NCI-H128 (cell line): ENCODE results near the gene AVPI1.
"Not testable (repeated sequence)": the region's sequence is repeated elsewhere in the genome, so short reads cannot be mapped to it uniquely, and the experiment has no call there.

Source experiments
- DNase-seq: peaks from one replicate; lab custom pipeline; 2025; ENCODE audit not compliant: unreplicated experiment; lab: John Stamatoyannopoulos, UW

Gene AVPI1

DNA sequence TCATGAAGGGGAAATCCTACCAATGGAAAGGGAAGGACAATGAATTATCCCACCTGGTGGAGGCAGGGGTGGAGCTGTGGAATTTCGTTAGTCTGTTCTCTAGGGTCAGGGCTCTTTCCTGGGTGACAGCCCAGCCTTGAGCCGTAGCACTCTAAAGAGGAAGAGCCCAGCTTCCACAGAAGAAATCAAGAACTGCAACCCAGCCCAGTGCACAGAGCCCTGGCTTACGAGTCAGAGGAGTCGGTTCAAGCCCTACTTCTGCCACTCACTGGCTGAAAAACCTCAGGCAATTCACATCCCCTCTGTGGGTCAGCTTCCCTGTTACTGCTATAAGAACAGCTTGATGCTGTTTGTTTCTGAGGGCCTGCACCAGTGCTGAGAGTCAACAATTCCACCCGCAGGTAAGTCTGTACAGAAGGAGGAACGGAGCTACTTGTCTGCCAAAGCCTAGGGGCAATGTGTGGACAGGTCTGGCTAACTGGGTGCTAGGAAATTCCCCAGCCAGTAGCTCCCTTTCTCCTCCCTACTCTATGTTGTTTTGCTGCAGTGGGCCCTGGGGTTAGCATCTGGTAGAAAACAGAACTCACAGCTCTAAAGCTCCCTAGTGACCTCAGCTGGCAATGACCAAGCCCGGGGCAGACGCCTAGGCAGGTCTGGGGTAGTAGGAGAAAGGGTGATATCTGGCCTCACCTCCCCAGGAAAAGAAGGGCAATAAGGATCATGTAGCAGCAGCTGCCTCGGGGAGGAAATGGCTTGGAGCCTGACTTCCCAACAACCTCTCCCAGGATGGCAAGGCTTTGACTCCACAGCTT is 3.3 kb downstream of the AVPI1 start:
- DNase-seq: no peak

DNA sequence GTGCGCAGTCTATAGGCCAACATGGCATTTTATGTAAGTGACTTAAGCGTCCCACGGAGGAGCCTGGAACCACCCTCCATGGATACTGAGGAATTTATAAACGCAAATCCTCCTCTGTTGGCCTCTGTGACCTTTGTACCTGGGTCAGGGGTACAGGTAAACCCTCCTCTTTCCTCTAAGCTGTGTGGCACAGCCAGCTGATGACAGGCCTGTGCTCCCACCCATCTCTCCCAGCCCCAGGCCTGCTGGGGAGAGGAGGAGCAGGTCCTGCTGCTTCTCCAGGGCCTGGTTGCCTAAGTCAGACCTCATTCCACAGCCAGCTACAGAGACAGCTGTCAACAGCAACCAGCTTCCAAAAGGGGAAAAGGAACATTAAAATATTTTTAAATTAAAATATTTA is 5.0 kb downstream of the AVPI1 start:
- DNase-seq: no peak

DNA sequence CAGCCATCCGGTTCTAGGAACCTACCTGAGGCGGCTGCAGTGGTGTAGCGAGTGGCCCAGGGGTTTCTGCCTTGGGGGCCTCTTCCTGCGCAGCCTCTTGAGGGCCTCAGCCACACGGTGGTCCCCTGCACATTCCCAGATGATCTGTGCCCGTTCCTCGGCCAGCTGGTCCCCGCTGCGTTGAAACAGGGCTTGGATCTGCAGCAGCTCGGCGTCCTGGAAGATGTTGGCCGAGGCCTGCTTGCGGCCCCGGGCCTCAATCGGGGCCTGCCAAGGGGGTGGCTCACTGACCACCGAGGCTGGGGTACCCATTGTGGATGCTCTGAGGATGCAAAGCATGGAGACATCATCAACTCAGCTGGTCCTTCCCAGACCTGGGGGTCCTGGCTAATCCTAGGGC is 7.4 kb downstream of the AVPI1 start:
- no peak for DNase-seq

DNA sequence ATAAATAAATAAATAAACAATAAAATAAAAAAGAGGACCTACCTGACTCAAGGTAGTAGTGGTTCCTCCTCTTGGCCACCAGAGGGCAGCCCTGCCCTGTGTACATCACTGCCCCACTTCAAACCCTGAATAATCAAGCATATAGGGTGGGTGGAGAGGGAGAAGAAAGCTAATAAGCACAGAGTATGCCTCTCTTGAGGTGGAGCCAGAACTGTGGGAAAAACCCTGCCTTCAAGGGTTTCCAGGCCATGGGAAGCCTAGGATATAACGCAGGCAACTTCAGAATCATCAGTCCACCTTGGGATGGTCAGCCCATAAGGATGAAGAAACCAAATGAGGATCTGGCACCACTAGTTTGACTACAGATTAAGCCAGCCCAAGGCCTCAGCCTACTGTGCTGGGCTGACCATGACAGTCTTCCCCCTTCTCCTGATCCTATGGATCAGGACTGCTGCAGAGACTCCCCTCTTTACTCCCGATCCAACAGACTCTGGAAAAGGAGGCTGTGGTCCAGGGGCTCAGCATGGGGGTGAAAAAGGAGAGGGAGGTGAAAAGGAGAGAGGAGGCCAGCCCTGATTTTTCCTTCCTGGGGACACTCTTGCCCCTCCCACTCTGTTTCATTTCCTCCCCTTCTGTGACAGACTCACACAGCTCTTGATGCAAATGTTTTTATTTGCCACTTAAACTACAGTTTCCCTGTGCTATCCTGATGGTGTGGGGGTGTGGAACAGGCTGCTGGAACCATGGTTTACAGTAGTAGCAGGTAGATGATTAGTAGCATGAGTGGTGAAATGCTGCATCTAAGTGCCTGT is 10.1 kb downstream of the AVPI1 start:
- peak; percentile 8 for DNase-seq

DNA sequence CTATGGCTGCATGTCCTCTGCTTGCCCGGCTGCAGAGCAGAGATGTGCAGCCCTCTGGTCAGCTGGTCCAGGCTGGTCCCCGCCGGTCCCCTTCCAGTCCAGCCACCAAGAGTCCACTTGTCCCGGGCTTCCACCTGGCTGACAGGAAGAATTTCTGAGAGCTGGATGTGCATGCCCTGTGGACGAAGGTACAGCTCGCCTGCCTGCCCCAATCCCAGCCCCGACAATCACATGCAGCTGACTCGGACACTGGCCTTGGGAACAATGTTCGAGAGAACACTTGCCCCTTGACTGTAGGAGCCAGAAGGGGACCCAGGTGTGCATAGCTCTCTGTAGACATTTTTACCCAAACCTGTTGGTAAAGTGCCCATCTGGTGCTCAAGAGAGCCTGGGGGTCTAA is 11.8 kb downstream of the AVPI1 start:
- no peak for DNase-seq

DNA sequence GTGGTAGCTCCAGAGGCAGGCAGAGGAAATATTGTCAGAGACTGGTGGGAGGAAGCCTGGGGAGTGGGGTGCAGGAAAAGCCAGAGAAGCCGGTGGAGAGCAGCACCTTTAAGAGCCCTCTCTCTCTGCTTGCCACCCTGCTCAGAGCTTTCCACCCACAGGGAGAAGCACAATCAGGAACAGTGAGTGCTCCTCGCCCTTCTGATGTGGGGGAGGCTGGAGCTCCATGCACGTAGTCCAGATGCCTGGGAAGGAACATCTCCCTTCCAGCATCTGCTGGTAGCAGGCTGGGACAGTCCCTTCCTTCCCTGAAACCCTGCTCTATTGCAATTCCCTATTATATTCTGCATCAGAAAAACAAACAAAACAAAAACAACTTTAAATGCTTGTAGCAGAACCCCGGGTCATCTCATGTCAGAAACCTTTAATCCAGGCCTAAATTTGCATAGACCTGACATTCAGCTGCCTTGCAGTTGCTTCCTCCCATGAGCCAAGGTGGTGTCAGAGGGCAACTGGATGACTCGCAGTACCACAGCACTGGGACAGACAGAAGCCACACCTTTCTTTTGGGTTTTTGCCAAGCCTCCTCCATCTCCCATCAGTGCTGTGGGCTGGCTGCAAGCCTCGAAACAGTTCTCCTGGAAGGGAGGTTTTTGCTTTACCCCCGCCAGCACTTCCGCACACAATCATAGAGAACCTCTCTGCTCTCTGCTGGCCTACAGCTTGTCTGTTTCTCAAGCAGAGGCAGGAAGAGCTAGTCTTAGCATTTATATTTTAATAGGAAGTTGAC is 13.1 kb downstream of the AVPI1 start:
- no peak for DNase-seq

DNA sequence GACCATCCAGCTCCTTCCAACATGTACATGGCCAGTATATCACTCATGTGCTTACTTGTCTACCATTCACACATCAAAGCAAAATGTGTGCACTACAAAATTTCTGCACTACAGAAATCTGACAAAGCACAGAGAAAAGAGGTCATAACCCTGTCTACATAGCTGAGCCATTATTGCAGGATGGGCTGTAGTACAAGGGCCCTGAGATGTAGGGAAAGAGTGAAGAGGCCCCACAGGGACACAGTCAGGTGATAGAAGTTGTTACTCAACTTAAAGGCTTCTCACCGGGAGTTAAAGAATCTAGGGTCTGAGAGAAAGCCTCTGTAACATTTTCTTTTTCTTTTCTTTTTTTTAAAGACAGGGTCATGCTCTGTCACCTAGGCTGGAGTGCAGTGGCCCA is 17.5 kb downstream of the AVPI1 start:
- DNase-seq: no peak

DNA sequence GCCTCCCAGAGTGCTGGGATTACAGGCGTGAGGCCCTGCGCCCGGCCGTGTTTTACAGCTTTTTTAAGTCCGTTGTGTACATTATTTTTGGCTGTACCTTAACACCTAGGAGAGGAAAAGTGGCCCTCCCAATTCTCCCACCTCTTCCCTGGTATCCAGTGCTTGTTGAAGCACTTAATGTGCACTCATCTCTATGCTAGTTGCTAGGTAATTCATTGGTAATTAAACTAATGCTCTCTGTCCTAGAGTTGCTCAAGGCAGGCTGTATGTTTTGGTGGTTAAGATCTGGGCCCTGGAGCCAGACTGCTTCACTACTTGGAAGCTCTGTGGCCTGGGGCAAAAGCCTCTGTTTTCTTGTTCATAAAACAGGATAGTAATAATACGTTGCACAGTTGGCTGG is 19.6 kb downstream of the AVPI1 start:
- DNase-seq: no peak

DNA sequence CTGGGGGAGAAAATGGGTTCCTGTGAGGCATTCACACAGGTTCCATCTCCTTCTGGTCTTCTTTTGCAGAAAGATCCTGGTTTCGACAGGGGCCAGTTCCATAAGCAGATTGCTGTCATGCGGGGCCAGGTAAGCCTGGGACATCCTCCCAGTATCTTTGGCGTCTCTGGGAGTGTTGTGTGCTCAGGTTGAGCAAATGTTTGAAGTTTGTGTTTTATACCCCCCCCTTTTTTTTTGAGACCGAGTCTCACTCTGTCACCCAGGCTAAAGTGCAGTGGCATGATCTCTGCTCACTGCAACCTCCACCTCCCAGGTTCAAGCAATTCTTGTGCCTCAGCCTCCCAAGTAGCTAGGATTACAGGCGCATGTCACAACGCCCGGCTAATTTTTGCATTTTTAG is 20.0 kb downstream of the AVPI1 start:
- DNase-seq: no peak

DNA sequence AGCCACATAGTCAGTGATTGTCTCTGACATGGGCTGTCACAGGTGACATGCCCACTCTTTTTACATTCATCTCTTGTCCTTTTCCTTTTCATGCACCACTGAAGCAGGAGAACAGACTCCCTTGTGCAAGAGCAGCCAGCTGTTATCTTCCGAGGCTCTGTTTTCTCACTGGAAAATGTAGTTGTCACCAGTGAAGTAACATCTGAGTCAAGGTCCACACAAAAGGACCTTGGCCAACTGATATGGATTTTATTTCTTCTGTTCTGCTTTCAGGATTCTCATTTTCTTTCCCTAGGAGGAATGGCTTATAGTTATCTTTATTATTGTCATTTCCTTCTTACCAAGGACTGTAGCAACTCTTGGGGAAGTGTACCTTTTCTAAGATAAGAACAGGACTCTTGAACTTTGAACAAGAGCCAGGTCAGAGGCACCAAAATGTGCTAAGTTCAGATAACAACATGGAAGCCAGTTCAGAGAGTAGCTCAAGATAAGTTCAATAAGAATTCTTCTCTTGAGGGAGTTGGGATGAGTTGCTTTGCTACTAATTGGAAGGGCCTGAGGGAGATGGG is 22.7 kb downstream of the AVPI1 start:
- DNase-seq: no peak

DNA sequence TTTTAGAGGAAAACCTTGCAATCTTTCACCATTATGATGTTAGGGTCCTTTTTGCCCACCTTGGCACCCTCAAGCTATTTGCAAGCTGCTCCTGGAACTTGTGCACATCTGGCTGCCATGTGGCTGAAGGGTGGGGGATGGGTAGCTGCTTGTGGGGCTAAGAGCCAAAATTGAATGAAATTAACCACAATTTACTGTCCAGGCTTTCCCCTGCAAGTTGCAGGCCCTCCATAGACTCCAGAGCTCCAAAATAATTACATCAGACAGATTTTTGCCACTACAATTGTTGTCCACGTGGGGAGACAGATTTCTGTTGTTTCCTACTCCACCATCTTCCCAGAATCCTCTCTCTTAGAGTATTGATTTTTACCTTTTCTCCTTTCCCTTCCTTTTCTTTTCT is 27.5 kb downstream of the AVPI1 start:
- DNase-seq: no peak

DNA sequence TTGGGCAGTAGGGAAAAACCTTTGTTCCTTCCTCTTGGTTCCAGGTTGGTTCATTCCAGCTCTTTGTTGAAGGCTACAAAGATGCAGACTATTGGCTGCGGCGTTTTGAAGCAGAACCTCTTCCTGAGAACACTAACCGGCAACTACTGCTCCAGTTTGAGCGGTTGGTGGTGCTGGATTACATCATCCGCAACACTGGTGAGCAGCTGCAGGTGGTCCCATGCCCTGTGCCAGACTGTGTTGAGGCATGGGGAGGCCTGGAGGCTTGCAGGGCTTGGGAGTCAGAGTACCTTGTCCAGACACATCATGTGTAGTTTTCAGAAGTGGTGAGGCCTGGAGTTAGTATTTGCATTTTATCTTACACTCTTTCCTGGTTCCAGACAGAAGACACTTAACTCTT is 30.3 kb downstream of the AVPI1 start:
- DNase-seq: no peak

DNA sequence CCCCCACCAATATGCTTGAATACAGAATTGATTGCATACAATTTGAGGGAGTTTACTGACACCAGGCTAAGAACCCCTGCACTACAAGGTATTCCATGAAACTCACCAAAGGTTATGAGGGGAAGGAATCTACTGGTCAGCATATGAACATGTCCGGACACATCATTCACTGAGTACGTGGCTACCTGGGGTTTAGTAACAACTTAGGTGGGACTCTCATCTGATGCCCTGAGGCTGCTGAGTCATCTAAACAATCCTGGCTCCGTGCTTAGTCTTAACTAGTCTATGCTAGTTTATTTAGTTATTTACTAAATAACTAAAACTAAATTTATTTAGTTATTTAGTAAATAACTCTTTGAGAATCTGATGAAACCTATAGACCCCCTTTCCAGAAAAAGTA is 35.3 kb downstream of the AVPI1 start:
- DNase-seq: no peak

DNA sequence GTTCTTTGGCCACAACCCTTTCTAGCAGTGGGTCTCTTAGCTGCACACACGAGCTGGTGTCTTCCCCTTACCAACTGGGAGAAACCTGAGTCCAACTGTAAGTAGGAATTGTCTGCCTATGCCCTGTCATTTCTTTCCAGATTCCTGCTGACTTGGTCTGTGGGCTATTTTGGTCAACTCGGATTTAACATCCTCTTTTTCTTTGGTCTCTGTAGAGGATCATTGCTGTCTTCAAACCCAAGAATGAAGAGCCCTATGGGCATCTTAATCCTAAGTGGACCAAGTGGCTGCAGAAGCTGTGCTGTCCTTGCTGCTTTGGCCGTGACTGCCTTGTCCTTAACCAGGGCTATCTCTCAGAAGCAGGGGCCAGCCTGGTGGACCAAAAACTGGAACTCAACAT is 36.3 kb downstream of the AVPI1 start:
- no peak for DNase-seq

DNA sequence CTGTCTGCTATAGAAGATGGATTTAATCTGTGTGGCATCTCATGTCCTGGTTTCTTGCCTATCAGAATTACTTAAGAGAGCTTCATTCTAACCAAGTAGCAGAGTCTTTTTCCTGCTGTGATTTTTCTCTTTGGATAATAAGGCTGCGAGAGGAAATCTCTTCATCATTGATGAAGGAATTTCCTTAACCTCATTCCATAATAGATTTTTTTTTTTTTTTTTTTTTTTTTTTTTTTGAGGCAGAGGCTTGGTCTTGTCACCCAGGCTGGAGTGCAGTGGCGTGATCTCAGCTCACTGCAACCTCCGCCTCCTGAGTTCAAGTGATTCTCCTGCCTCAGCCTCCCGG is 37.7 kb downstream of the AVPI1 start:
- not testable (repeated sequence) for DNase-seq

DNA sequence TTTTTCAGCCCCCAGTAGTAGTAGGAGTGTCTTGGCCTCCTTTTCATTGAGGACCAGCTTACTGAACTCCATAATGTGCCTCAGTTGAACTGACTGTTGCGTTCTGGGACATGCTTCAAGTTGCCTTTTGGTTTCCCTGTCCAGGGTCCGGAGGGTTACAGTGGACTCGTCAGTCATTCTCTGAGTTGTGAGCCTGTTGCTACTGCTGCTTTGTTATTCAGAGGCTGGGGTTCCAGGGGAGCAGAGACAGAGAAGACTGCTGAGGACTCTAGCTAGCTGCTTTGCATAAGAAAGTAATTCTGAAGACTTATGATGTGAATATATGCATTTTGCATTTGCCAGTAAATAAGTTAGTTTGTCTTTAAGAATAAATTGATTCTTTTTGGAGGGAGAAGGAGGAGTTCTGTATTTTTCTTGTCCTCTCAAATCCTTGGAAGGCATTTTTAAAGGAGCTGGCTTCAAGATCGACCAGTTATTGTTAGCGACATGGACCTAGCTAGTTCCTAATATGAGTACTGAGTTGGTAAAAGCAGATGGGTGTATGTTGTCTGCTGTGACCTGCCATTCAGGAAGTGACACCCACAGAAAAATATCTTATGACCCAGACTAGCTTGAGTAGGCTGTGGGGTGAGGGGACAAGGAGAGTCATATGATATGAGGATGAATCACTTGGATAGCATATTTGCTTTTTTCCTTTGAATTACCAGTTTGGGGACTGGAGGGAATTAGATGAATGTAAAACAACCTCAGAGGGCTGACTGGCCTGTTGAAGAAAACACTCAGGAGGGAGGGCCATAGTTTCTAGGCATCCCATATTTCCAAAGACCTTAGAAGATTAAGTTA is 38.3 kb downstream of the AVPI1 start:
- DNase-seq: no peak

DNA sequence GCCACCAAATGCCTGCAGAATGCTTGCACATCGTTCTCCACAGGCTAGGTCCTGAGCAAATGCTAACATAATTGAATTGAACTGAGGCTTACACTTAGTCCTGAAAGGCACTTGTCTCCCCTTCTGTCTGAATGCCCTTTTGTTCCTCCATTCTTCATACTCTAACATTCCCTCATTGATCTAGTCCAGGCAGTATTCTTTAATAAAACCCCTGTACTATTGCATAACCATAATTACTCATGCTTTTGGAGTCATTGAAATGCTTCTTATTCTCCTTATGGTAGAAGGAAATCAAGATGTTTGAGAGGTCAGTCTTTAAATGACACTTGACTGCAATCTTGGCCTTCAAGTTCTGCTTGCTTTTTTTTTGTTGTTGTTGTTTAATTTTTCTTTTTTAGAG is 39.5 kb downstream of the AVPI1 start:
- no peak for DNase-seq

DNA sequence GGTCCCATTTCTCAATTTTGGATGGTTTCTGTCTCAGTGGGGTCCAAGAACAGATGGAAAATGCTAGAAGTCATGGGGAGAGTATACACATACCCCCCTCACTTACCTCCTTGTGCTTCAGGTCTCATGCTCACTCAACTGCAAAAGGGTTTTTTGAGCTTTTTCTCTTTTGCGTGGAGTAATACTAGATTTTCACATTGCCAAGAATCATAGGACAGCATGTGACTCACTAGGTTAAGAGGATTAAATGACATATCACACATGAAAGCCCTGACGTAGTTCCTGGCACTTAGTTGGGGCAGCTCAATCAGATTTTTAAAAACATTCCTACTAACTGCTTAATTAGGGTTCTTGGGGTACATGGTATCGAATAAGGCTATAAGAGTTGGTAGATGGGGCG is 42.1 kb downstream of the AVPI1 start:
- DNase-seq: no peak

DNA sequence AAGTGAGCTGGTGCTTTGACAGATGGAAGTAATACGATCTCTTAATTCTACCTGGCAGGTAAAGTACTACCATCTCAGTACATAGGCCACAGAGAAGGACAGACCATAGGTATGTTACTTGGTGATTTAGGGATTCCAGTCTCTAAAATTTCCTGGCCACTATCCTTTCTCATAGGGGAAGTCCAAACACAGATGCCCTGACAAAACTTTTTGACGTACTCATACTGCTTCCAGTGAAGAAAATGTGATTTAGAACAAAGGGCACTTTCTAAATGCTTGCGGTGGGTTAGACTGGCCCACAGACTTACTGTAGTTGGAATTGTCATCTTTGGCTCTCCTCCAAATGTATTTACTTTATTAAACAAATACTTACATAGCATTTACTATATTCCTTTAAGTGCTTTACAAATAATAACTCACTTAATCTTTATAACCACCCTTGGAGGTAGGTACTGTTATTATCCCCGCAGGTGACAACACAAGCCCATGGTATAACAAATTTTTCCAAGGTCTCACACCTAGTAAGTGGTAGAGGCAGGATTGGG is 43.5 kb downstream of the AVPI1 start:
- DNase-seq: no peak

DNA sequence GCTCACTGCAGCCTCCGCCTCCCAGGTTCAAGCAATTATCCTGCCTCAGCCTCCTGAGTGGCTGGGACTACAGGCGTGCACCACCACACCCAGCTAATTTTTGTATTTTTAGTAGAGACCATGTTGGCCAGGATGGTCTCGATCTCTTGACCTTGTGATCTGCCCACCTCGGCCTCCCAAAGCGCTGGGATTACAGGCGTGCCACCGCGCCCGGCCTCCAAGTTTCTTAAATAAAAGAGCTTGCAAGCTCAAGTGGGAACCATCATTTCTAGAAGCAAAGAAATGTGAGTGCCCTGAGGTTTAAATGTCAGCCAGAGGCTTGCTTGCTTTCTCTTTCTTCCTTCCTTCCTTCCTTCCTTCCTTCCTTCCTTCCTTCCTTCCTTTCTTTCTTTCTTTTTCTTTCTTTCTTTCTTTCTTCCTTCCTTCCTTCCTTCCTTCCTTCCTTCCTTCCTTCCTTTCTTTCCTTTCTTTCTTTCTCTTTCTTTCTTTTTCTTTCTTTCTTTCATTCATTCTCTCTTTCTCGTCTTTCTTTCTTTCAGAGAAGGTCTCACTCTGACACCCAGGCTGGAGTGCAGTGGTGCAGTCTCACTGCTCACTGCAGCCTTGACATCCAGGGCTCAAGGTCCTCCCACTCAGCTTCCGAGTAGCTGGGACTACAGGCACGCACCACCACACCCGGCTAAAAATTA is 44.4 kb downstream of the AVPI1 start:
- DNase-seq: not testable (repeated sequence)
